IPS DF 19.7 (cell line): Measurements from ENCODE around the gene SLC22A4.

Experiments
- DNase-seq: peaks from one replicate; pipeline ENCODE4 v3.0.0-alpha.2; 2013; ENCODE audit warnings: low read depth, low spot score

Gene SLC22A4

GRCh38 chr5:132376694-132377641 lies 82.8 kb downstream of the SLC22A4 start:
- no peak for DNase-seq

DNA sequence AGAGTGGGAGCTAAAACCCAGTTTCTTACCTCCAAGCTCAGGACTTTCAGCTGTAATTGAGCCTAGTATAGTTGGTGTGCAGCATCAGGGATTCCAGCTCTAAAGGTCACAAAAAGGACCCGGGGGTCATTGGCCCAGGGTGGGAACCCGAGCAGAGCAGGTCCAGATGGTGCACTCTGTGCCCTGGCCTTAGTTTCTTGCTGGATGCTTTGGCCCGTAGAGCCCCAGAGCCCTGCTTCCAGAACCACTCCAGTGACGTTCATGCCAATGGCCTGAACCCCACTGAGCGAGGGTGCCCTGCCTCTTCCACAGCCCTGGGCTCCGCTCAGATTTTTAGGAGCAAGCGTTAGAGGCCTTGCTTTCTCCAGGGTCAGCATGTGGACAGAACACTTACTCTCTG lies 83.5 kb downstream of the SLC22A4 start:
- DNase-seq = no peak

GRCh38 chr5:132378580-132378979 lies 84.4 kb downstream of the SLC22A4 start:
- no peak for DNase-seq

DNA sequence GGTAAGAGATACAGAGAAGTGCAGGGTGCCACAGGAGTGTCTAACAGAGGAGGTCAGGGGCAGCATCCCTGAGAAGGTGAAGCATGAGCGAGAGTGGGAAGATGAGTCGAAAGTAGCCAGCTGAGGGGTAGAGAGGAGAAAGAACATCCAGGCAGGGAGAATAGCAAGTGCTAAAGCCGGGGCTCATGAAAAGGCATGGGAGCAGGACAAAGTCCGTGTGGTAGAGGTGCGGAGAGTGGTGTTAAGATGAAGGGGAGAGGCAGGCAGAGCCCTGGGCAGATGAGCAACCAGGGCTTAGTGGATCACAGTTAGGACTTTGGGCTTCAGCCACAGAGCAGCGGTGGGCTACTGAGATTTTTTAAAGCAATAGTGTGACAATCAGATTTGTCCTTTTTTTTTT lies 85.9 kb downstream of the SLC22A4 start:
- DNase-seq = no peak

- DNase-seq = no peak
Measured at GRCh38 chr5:132380741-132381140, 86.5 kb downstream of the SLC22A4 start.

DNA sequence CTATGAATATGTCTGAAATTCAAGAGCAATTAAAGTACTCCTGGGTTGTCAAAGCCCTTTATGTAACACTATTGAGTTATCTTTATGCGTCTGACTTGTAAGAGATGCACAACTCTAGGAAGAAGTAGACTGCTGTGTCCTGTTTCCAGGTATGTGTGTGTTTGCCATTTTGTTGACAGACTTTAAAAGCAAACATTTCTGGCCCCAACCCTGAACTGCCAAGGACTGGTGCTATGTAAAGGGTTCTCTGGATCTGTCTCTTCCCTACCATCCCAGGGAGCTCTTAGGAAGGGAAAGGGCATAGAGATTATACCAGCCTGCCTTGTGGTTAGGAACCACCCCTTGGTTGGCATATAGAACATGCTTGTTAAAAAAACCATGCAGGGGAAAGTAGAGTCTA lies 87.4 kb downstream of the SLC22A4 start:
- no peak for DNase-seq

DNA sequence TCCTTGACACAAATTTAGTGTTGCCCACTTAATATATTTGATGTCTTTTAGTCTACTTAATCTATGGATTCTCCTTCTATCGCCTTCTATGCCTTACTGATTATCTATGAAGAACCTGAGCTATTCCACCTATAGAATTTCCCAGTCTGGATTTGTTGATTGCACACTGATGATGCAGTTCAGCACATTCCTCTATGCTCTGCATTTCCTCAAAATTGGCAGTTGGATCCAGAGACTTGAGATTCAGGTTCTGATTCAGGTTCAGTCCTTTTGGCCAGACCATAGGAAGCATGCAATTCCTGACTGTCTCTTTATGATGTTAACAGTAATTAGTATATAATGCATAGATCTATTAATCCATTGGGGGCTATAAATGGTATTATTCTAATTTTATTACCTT lies 89.1 kb downstream of the SLC22A4 start:
- no peak for DNase-seq

DNA sequence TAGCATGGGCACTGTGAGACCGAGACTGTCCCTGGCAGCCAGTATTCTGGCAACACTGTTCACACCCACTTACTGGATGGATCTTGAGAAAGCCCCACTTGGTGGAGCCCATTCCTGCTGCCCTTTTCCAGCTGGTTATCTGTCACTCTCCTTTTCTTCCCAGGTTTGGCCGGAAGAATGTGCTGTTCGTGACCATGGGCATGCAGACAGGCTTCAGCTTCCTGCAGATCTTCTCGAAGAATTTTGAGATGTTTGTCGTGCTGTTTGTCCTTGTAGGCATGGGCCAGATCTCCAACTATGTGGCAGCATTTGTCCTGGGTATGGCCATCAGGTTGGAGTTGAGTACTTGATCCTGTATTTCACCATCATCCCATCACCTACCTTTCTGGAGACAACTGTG lies 89.8 kb downstream of the SLC22A4 start:
- DNase-seq = no peak

DNA sequence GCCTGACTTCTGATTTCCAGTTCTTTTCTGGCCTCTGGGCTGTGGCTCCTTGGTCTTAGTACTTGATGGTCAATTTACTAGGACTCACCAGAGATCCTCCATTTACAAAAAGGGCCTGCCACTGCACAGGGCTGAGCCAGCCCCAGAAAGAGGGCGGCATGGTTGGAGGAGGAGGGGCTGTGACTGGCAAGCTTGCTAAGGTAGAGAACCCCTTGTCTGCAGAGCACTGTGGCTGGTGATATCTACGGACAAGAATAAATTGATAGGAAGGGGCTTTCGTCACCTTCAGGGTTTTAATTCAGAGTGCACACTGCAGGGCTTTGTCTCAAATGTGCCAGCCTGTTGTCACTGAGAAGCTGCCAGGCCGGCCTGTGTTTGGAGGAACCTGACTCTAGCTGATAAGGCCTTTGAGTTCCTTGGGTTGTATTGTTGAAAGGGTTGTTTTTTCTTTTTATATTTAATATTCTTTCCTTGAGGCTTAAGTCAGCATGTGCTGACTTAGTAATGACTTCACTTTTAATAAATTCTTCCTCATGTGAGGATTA lies 90.4 kb downstream of the SLC22A4 start:
- DNase-seq = no peak

GRCh38 chr5:132385326-132386105 lies 91.3 kb downstream of the SLC22A4 start:
- no peak for DNase-seq

- DNase-seq = peak; percentile 38
Measured at GRCh38 chr5:132386644-132387286, 92.6 kb downstream of the SLC22A4 start.

DNA sequence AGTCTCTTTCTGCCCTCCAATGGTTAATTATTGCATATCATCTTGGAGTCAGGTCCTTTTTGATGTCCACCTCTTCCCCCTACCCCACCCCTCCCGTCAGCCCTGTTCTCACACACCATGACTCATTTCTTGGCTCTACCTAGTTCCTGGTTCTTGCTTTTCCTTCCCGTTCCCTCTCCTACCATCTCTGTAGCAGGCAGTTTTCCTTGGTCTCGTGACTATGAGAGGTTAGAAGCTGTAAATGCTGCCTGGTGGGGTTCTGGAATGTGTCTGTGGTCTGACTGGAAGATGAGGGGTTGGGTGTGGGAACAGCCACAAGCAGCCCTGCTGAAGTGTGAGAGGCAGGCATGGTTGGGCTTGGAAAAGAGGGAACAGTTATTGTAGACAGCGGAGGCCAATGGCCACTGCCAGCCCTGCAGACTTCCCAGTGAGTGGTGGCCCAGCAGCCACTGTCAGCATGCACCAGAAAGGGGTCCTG lies 93.5 kb downstream of the SLC22A4 start:
- DNase-seq = no peak

GRCh38 chr5:132388244-132389050 lies 94.3 kb downstream of the SLC22A4 start:
- DNase-seq = no peak

DNA sequence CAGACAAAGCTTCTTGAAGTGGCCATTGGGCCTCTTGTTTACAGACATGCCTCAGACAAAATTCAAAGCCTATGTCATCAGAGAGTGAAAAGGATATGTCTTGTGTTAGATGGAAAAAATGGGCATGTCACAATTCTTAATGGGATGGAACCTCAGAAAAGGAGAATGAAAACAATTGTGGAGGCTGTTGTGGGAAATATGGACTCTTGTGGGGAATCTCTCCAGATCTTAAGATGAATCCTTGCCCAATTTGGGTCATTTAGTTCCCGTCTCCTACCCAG lies 94.8 kb downstream of the SLC22A4 start:
- DNase-seq = no peak

GRCh38 chr5:132389585-132390286 lies 95.5 kb downstream of the SLC22A4 start:
- no peak for DNase-seq

GRCh38 chr5:132391247-132391646 lies 97.1 kb downstream of the SLC22A4 start:
- DNase-seq = no peak

- no peak for DNase-seq
Measured at GRCh38 chr5:132391870-132392269, 97.7 kb downstream of the SLC22A4 start.

GRCh38 chr5:132392411-132392810 lies 98.2 kb downstream of the SLC22A4 start:
- no peak for DNase-seq

DNA sequence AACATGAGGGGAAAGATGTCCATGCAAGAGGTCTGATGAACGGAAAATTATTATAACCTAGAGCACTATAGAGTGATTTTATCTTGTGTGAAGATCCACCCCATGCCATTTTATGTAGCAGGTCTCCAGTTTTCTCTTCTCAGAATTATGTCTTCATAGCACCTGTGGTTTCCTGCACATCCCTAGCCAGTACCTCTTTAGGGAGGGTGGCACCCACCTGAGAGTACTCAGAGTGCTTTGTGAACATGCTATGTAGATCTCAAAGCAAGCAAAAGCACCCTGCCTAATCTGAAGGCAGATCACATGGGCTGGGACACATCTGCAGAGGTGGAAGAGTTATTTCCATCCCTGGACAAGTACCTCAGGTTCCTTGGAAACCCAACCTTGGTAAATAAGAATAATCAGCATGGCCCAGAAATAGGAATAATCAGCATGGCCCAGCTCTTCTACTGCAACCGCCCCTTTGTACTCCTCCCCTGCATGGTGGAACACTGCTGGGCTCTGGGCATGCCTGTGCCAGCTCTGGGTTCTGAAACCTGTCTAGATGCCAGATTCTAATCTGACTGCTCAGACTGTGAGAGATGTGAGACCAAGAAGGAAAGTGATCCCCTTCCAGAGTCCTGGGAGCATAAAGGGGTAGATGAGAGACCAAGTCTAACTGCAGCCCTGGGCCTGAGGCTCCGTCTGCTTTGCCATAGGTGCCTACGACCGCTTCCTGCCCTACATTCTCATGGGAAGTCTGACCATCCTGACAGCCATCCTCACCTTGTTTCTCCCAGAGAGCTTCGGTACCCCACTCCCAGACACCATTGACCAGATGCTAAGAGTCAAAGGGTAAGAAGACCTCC lies 99.0 kb downstream of the SLC22A4 start:
- no peak for DNase-seq
